Activated CD4-positive, alpha-beta T cell treated with anti-CD3 and anti-CD28 coated beads for 1 hour (primary cell): ENCODE measurements around the gene FBLN2.
"Not testable (repeated sequence)": the region's sequence is repeated elsewhere in the genome, so short reads cannot be mapped to it uniquely, and the experiment has no call there.

Experiments used
- DNase-seq: peaks from one replicate; pipeline ENCODE4 v3.0.0-alpha.2; 2020

The FBLN2 gene

DNA sequence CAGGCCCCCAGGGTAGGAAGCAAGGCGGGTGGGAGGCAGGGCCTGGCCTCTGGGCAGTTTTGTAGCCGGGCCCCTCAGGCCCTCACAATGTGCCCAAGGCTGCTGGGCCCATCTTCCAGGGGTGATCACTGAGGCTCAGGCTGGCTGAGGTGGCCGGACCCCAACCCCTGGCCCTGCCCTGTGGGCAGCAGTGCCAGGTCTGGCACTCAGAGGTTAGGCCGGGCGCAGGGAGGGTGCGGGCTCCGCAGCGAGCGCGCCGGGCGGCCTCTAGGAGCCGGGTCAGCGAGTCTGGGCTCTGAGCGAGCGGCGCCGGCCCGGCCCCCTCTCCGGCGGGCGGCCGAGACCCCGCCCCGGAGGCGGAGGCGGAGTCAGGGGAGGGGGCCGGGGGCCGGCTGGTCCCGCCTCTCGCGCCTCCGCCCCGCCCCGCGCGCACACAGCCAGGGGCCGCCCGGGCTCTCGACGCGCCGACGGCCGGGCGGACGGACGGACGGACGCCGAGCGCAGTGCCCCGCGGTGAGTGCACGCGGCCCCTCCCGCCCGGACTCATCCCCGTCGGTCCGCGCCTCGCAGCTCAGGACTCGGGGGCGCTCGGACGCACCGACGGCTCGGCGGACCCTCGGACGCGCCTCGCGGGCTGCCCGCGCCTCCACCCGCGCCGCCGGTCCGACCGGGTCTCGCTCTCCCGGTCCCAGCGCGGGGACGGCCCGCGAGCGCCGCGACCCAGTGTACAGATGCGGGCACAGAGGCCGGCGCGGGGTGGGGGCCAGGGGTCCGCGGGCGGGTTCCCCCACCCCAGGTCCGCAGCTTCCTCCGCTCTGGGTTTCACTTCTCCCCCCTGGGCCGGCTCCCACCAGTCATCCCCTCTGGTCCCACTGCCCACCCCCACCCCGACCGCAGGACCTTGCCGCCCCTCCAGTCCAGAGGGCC lies at the start of gene FBLN2:
TSS of gene FBLN2 (plus strand) at position 430 of the 927 bp plus-strand sequence. CDS start 21,231 bp downstream, outside the sequence.
- no peak for DNase-seq

DNA sequence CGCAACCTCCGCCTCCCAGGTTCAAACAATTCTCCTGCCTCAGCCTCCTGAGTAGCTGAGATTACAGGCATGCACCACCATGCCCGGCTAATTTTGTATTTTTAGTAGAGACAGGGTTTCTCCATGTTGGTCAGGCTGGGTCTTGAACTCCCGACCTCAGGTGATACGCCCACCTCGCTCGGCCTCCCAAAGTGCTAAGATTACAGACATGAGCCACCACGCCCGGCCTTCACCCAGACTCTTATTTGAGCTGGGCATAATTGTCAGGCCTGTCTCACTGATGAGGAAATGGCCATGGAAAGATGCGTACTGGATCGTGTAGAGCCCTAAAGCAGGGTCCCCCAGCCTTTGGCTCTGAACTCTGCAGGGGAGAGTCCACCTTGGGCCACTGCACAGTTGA lies 49.7 kb upstream of the FBLN2 start:
- DNase-seq: not testable (repeated sequence)

DNA sequence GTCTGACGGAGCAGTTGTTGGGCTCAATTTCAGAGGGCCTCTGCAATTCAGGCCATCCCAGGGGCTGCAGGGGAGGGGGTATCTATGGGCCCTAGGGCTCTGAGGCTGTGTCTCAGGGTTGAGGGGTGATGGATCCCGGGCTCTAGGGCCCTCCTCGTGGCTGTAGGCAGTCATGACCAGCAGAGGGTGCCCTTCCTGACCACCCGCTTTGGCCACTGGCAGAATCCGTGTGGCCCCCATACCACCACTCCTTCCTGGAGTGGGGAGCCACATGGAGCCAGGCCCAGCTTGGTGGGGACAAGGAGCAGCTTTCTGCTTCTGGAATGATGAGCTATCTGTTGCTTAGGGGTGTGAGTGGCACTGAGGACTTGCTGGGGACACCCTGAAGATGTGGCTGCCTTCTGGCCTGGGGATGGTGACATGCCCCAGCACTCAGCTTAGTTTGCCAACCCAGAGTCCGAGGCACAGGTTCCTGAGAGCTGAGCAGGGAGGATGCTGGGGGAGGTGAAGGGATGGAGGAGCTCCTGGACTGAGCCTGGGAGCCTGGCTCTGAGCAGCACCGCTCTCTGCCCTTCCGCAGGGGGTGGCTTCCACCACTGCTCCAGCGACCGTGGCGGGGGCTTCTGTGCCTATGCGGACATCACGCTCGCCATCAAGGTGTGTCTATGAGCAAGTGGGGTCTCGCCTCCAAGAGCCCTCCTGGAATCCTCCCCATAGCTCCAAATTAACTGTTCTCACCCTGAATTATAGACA lies 48.6 kb upstream of the FBLN2 start:
- no peak for DNase-seq

DNA sequence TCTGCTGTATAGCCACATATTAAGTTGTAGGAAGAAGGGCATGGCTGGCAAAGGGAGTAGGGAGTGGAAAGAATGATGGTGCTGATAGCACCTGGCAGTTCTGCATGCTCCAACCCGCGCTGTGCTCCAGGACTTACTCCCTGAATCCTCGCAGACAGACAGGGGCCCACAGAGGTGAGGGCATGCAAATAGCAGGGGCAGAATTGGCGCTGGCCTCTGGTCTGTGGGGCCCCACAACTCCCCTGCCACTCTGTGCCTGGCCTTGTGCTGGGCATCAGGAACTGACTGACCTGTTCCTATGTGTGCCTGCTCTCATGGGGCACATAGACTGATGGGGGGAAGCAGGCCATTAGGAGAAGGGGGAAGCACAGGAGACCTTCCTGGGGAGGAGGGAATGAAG lies 47.9 kb upstream of the FBLN2 start:
- DNase-seq: no peak

DNA sequence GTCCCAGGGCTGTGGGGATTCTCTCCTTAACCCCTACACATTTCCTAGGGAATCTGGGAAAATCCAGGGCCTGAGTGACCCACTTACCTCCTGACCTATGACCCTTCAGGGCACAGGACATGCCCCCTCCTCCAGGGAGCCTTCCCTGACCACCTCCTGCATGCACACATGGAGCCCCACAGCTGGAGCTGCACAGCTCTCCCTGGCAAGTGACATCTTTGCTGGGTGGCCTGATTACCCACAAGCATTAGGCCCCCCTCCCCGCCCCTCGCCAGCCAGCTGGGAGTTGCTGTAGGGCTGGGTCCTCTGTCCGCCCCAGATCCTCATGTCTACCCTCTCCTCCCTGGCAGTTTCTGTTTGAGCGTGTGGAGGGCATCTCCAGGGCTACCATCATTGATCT lies 47.4 kb upstream of the FBLN2 start:
- no peak for DNase-seq

DNA sequence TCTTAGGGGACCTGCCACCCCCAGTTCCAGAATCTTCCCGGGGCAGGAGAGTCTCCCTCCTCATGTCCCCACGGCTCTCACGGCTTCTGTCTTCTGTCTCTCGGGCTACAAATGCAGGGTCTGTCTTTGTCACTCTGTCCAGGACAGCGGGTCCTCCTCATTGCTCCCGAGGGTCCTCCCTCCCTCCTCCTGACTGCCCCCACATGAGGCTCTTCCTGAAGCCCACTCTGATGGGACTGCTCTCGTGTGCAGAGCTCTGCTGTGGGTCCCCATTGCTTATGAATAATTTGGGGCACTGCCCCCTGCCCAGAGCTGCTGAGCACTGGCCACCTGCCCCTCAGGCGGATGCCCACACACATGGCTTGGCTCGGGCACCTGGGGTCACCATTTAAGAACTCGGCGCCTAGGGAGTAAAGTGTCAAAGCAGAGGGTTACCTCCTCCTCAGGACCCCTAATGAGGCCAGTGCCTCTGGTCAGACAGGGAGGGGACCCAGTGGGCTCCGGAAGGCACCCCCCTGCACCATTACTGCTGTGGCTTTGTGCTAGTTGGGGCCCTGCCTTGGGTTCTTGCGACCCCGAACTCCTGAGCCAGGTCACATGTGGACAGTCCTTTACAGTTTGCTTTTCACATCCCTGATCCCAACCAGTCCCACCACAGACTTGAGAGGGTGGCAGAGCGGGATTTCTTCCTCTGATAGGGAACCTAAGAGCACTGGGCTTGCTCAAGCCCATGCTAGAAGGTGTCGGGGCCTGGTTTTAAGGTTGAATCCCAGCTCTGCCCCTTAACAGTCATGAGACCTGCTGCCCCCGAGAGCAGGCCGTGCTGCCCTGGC lies 46.8 kb upstream of the FBLN2 start:
- no peak for DNase-seq

DNA sequence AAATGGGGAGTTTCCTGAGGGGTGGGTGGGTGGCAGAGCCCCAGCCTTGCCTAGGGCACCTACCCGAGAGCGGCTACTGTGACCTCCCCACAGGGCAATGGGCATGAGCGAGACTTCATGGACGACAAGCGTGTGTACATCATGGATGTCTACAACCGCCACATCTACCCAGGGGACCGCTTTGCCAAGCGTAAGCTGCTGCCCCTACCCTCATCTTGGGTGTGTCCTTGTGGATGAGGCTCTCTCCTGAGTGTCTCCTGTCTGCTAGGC lies 46.2 kb upstream of the FBLN2 start:
- DNase-seq: no peak

DNA sequence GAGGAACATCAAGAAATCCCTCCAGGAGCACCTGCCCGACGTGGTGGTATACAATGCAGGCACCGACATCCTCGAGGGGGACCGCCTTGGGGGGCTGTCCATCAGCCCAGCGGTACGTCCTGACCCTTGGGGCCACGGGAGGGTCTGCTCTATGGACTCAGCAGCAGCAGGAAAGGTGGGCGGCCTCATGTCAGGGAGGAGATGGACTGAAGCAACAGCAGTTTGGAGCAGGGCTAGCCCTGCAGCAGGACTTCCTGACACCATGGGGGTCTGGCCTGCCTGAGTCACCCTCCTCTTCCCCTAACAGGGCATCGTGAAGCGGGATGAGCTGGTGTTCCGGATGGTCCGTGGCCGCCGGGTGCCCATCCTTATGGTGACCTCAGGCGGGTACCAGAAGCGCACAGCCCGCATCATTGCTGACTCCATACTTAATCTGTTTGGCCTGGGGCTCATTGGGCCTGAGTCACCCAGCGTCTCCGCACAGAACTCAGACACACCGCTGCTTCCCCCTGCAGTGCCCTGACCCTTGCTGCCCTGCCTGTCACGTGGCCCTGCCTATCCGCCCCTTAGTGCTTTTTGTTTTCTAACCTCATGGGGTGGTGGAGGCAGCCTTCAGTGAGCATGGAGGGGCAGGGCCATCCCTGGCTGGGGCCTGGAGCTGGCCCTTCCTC lies 44.6 kb upstream of the FBLN2 start:
- DNase-seq: no peak

DNA sequence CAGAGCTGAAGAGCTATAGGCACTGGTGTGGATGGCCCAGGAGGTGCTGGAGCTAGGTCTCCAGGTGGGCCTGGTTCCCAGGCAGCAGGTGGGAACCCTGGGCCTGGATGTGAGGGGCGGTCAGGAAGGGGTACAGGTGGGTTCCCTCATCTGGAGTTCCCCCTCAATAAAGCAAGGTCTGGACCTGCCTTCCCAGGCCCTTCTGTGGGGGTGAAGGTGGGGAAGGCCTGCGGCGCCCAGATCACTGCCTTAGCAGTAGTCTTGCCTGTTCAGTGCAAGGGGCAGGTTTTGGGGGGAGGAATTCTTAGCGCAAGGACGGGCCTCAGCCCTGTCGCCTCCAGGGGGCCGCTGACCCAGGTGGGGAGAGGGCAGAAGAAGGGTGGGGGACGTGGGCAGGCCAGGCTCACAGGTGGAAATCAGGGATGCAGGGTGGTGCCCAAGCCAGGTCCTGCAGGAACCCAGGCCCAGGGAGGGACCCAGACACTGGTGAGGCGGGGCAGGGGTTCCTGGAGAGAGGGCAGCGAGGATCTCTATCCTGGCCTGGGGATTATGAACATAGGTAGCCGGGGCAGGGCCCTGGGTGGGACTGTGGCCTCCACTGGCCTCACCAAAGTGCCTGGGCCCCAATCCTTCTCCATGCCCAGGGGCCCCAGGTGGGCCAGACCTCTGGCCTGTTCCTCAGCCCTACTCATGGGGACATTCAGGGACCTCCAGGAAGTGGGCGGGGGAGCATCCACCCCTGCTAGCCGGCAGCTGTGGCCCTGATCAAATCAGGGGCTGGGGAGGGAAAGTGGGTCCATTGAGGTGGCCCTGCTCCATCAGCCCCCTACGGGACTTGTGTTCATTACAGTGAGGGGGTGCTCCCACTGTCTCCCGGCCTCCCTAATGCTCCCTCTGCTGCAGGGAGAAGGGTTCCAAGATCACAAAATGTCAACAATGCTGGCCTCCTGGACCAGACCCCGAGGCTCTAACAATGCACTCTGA lies 43.5 kb upstream of the FBLN2 start:
- DNase-seq: no peak

DNA sequence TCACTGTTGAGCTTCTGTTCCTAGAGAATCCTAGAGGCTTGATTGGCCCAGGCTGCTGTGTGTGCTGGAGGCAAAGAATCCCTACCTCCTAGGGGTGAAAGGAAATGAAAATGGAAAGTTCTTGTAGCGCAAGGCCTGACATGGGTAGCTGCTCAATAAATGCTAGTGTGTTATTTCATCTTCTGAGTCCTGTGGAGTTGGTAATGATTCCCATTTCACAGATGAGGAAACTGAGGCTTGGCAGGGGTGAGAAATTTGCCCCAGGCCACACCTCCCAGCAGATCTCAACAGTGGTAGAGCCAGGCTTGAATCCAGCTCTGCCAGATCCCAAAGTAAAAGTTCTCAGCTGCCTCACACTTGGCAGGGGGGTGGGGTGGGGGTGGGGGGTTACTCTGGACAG lies 42.7 kb upstream of the FBLN2 start:
- no peak for DNase-seq

DNA sequence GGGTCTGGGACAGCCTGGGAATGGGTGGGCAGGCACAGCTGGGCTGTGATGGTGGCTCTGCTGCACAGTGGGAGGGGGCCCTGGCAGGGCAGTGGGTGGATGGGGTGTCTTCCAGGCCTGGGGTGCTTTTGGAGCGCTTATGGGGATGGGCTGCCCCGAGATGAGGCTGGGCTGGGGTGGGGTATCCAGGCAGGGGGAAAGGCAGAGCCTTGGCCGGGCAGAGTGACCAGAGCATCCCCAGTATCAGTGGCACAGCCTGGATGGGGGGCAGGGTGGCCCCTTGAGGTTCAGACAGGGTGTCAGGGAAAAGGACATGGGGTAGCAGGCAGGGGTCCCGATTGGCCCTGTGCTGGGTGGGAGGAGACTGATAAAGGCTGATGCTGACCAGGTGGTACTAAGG lies 42.2 kb upstream of the FBLN2 start:
- no peak for DNase-seq

DNA sequence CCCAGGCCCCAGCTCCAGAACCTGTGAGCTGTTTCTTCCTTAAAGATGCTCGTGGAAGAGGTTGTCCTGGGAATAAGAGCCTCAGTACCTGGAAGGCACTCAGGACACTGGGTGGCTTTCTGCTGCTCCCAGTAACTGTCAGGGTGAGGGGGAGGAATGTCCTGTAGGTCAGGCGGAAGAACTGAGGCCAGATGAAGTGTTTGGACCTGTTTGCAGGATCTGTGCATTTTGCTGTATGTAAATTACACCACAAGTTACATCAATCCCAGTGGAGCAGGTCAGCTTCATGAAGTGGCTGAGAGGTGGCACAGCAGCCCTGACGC lies 41.7 kb upstream of the FBLN2 start:
- DNase-seq: no peak

DNA sequence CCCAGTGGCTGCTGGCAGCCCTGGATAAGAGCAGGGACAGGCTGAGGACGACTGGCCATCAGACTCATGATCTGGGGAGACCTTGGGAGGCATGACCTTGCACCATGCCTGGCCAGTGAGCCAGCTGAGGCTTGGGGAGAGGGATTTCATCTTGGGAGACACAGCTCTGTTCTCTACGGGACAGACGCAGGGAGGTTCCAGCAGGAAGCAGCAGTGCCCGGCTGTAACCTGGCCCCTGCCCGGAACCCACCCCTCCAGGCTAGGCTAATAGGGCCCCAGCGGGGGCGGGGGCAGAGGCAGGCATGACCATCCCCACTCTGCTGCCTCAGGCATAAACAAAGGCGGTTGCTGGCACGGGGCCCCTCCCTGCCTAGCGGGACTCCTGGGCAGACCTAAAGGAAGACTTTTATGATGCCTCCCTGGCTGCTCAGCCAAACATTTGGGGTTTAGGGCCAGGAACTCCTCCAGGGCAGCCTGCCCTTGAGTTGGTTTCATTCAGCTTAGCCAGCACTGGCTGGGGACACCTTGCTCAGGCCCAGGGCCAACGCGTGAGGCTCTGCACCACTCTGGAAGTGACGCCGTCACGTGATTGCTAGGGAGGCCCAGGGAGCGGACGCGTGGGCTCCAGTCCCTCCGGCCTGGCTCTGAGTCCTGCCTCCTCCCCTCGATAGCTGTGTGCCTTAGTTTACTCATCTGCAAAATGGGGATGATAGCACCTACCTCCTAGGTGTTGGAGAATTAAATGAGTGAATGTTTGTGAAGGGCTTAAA lies 41.2 kb upstream of the FBLN2 start:
- no peak for DNase-seq

DNA sequence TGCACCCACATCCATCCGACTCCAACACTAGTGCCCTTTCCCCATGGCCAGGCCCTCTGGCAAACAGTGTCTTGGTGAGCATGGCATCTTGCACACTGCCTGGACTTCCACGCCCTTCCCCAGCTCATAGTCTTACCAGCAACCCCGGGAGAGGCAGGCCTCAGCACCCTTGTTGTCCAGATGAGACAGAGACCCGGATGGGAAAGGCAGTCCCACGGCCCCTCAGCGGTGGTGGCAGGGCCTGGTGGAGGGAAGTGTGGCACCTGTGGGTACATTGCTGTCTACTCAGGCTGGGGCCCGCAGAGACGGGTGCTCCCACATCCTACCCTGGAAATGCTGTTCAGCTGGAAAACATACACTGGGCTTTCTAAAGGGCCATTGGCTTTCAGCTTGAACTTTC lies 40.4 kb upstream of the FBLN2 start:
- DNase-seq: no peak

DNA sequence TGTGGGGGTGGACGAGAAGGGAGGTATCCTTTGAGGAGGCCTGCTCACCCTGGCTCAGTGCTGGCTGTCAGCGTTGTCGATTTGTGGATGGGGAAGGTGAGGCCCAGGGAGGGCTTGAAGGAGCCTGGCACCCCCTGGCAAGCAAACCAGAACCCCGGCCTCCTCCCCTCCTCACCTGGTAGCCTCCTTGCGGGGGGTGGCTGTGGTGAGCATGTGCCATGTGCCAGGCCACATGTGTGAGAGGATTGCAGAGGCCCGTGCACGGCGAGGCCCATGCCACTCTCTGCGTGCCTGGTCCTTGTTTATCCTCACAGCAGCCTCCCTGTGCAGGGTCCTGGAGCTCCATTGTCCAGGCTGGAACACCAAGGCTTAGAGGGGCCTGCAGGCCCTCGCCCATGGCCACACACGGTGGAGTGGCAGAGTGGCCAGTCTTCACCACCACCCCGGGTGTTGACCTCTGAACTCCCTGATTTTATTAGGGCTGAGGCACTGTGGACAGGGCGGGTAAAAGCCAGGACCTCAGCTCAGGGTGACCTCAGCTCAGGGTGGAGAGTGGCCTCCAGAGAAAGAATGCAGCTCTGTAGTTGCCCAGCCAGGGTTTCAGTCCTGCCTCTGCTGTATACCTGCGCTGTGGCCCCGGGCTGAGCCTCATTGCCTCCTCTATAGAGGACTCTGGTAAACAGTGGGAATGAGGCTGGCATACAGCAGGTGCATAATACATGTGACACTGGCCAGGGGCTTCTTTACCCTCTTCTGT lies 39.7 kb upstream of the FBLN2 start:
- no peak for DNase-seq

DNA sequence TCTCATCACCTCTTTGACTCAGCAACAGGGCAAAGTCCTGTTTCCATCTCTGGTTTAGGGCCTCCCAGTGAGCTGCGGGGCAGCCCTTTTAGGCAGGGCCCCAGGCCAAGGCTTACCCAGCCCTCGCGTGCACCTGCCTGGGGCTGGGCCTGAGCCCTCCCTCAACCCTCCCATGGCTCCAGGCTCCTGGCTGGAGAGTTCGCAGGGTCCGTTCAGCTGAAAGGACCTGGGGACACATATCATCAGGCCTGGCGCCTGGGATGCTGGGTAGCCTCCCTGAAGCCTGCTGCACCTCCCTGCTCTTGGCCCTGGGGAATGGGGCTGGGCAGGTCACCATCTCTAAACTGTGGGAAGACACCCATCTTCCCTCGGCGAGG lies 39.1 kb upstream of the FBLN2 start:
- DNase-seq: no peak

DNA sequence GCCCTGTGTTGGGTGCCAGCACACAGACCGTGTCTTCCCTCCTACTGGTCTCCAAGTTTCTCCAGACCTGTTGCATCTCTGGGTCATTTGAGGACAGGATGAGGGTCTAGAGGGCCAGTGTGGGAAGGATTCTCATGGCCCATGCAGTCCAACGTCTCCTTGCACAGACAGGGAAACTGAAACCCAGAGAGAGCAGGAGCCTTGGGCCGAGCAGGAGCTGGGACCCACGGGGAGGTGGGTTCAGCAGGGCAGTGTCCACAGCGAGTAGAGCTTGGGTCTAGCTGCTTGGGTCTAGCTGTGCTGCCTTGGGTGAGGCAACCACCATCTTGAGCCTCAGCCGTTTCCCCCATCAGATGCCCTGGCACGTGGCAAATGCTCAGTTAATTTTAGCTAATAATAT lies 36.5 kb upstream of the FBLN2 start:
- no peak for DNase-seq

DNA sequence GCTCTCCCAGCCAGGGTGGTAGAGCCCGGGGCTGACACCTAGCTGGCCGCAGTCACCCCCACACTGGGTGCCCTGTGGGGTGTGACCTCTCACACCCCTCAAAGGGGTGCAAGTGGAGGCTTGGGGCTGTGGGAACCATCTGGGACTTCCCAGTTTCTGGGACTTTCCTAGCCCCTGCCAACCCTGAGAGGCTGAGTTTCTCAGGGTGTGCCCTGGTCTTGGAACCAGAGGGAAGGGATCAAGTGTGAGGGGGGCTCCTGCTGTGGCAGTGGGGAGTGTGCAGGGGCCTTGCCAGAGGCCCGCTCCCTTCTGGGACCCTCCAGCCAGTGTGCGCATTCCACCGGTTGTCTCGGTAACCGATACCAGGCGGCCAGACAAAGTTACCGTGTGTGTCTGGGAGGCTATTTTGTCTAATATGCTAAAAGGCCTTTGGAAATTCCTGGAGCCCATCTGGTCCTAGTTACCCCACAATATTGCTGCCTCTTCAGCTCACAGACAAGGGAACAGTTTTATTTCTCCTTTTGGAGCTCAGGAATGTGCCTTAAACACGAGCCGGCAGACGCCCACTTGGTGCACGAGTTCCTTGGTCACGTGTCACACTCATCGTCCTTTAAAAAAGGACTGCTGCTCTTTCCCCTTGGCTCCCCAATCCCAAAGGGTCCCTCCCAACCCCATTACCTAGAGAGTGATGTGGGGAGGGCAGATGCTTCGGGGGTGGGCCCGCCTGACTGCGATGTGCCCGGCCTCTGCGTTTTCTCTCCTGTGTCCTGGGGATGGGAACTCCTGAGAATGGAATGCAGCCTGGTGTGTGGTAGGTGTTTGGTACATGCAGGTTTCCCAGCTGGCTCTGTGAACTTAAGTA lies 35.6 kb upstream of the FBLN2 start:
- no peak for DNase-seq

DNA sequence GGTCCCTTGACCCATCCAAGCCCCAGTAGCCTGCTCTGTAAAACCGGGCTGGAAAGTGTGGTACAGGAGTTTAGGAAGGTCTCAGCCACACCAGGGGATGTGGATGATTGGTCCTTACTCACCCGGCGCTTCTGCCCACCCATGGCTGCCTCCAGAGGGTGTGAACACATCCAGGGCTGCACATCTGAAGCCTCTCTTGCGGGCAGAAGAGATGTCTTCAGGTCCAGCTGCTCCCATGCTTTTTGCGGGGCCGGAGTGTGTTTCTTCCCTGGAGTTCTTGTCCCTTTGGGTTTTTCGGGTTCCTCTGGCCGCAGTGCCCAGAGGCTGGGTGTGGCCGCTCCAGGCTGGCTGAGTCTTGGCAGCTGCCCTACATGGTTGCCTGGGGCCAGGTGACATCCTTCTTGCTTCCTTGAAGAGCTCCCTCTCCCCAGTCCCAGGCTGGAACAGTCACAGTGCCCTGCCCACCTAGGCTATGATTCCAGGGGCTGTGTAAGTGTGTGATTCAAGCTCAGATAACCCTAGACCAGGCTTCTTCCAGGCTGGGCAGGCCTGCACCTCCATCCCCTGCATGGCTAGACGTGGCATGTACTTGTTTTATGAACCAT lies 34.9 kb upstream of the FBLN2 start:
- no peak for DNase-seq
